Measurements from ENCODE around the gene AS3MT.

DNA sequence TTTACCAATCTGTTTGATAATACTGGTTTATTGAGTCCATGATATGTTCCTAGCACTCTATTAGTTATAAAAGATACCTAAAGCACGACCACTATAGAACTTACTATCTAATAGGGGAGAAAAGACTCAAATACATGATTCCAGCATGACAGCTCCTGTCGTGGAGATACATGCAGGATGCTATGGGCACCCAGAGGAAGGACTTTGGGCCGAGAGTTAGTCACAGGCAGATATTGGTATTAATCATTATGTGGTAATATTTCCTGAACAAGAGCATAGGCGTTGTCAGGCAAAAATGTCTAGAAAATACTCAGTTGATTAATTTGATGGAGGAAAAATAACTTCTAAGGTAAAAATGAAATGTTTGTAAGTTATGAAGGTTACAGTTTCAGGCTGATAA is 80.6 kb downstream of the AS3MT start:
- TF ChIP-seq, protein P1, sequence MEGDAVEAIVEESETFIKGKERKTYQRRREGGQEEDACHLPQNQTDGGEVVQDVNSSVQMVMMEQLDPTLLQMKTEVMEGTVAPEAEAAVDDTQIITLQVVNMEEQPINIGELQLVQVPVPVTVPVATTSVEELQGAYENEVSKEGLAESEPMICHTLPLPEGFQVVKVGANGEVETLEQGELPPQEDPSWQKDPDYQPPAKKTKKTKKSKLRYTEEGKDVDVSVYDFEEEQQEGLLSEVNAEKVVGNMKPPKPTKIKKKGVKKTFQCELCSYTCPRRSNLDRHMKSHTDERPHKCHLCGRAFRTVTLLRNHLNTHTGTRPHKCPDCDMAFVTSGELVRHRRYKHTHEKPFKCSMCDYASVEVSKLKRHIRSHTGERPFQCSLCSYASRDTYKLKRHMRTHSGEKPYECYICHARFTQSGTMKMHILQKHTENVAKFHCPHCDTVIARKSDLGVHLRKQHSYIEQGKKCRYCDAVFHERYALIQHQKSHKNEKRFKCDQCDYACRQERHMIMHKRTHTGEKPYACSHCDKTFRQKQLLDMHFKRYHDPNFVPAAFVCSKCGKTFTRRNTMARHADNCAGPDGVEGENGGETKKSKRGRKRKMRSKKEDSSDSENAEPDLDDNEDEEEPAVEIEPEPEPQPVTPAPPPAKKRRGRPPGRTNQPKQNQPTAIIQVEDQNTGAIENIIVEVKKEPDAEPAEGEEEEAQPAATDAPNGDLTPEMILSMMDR (IDR thresholded peaks at IDR 0.05): no peak
- TF ChIP-seq POLR2A (IDR thresholded peaks at IDR 0.05): no peak
